ENCODE measurements around the gene IRX1. TPM values are rescaled to one million over a fixed set of nuclear protein-coding genes. Genes with fewer than 3 reads are reported as not detected.

Gene IRX1
- polyA plus RNA-seq, 2 of the 4 experiments (the other 2 are of a cell fraction), result not detected

GRCh38 chr5:3615829-3616228 is 20.2 kb downstream of the IRX1 start:
- WGBS (ENCODE audit: missing lambda C conversion rate), result 16% methylated on average over 13 of the region's 13 CpGs
- no peak for FAIRE-seq

GRCh38 chr5:3619579-3619978 is 23.9 kb downstream of the IRX1 start:
- Histone ChIP-seq H3K9me3 (no peaks in the 10 kb centered on the region), H3K4me2 (no peak overlapping the region), H3K4me3 (no peak overlapping the region), H3K4me1 (no peaks in the 10 kb centered on the region), H3K27ac (no peak overlapping the region)
- no peak for ATAC-seq
- POLR2A ChIA-PET, result no interaction called here
- no peak for DNase-seq (ENCODE audit: low read depth in 1 of 2, low spot score in 1 of 2)
- WGBS (ENCODE audit: missing lambda C conversion rate), result 19% methylated on average over 6 of the region's 6 CpGs
- TF ChIP-seq PBX3 (IDR thresholded peaks at IDR 0.05), result no peak
- TF ChIP-seq HEYL (CRISPR knock-in tag; IDR thresholded peaks at IDR 0.05), result no peak
- TF ChIP-seq FOXS1 (CRISPR knock-in tag; IDR thresholded peaks at IDR 0.05), result no peak
- TF ChIP-seq FOSB (CRISPR knock-in tag; IDR thresholded peaks at IDR 0.05), result no peak
- TF ChIP-seq ATOH8 (CRISPR knock-in tag; IDR thresholded peaks at IDR 0.05; ENCODE audit: low read depth), result no peak
- no peak for TF ChIP-seq EP300 (IDR thresholded peaks at IDR 0.05)
- no peak for TF ChIP-seq RARB (CRISPR knock-in tag; IDR thresholded peaks at IDR 0.05)
- TF ChIP-seq ZSCAN20 (CRISPR knock-in tag; IDR thresholded peaks at IDR 0.05), result no peak
- no peak for TF ChIP-seq POLR2AphosphoS2 (conservative IDR thresholded peaks at IDR 0.05; ENCODE audit: low read length)
- TF ChIP-seq FOSL2 (IDR thresholded peaks at IDR 0.05), result no peak
- no peak for TF ChIP-seq FOSL2 (CRISPR knock-in tag; IDR thresholded peaks at IDR 0.05)
- no peak for TF ChIP-seq HMGXB4 (CRISPR knock-in tag; IDR thresholded peaks at IDR 0.05; ENCODE audit: borderline replicate concordance)
- TF ChIP-seq JUN (IDR thresholded peaks at IDR 0.05), result no peak
- no peak for TF ChIP-seq NFE2L2 (conservative IDR thresholded peaks at IDR 0.05; ENCODE audit: low read length)
- TF ChIP-seq ELK1 (IDR thresholded peaks at IDR 0.05; ENCODE audit: low read depth, low read length), result no peak
- TF ChIP-seq HOXA7 (CRISPR knock-in tag; IDR thresholded peaks at IDR 0.05), result no peak
- no peak for TF ChIP-seq BHLHE40 (IDR thresholded peaks at IDR 0.05; ENCODE audit: low read depth, low read length)
- no peak for TF ChIP-seq POLR2A (IDR thresholded peaks at IDR 0.05; ENCODE audit: low read length)
- TF ChIP-seq CHD4 (IDR thresholded peaks at IDR 0.05; ENCODE audit: borderline replicate concordance), result no peak
- TF ChIP-seq TP53 (CRISPR knock-in tag; IDR thresholded peaks at IDR 0.05), result no peak
- TF ChIP-seq MAZ (IDR thresholded peaks at IDR 0.05; ENCODE audit: borderline replicate concordance, low read depth, low read length), result no peak
- FAIRE-seq, result no peak
- CTCF ChIA-PET, result interaction anchor here (0.7 kb wide), 1 partner anchor 13 kb away, joined by 3 read pairs; no protein-coding TSS in a partner anchor

More at GRCh38 chr5:3615829-3616228, 20.2 kb downstream of the IRX1 start:
- DNase-seq (ENCODE audit: low read depth in 1 of 2, low spot score in 1 of 2) (no peak), ATAC-seq (no peak)
- no peak overlapping the region for H3K4me3 ChIP-seq
- ChIA-PET CTCF (no interaction called here), POLR2A (no interaction called here)
- no peaks in the 10 kb centered on the region for H3K4me1 ChIP-seq
- no peak for TF ChIP-seq CBX8 (IDR thresholded peaks at IDR 0.05)
- no peak for TF ChIP-seq ATOH8 (CRISPR knock-in tag; IDR thresholded peaks at IDR 0.05; ENCODE audit: low read depth)
- TF ChIP-seq PHF8 (IDR thresholded peaks at IDR 0.05; ENCODE audit: borderline replicate concordance, low read depth), result no peak
- TF ChIP-seq HOXA7 (CRISPR knock-in tag; IDR thresholded peaks at IDR 0.05), result no peak
- no peak for TF ChIP-seq NFE2L2 (conservative IDR thresholded peaks at IDR 0.05; ENCODE audit: low read length)
- TF ChIP-seq ZSCAN20 (CRISPR knock-in tag; IDR thresholded peaks at IDR 0.05), result no peak
- no peak for TF ChIP-seq E2F6 (IDR thresholded peaks at IDR 0.05; ENCODE audit: borderline replicate concordance, low read depth)
- TF ChIP-seq SREBF2 (IDR thresholded peaks at IDR 0.05), result no peak
- no peak for TF ChIP-seq KDM5A (IDR thresholded peaks at IDR 0.05)
- no peak for TF ChIP-seq TFCP2L1 (CRISPR knock-in tag; IDR thresholded peaks at IDR 0.05)
- no peak for TF ChIP-seq NR3C1 (IDR thresholded peaks at IDR 0.05)
- TF ChIP-seq RNF2 (IDR thresholded peaks at IDR 0.05; ENCODE audit: borderline replicate concordance, low read depth), result no peak
- TF ChIP-seq CHD2 (IDR thresholded peaks at IDR 0.05; ENCODE audit: low read length, partially characterized antibody), result no peak
- no peak for TF ChIP-seq KDM1A (IDR thresholded peaks at IDR 0.05; ENCODE audit: low read depth)
- TF ChIP-seq HES2 (IDR thresholded peaks at IDR 0.05), result no peak
- TF ChIP-seq FOSB (CRISPR knock-in tag; IDR thresholded peaks at IDR 0.05), result no peak
- no peak overlapping the region for H3K27ac ChIP-seq
- no peak overlapping the region for H3K4me2 ChIP-seq
- no peaks in the 10 kb centered on the region for H3K9me3 ChIP-seq
